PC-3 (cell line): ENCODE results near the gene NFKBIA. TPM values are rescaled to one million over a fixed set of nuclear protein-coding genes. Genes with fewer than 3 reads are reported as not detected.
"Not testable (repeated sequence)": the region's sequence is repeated elsewhere in the genome, so short reads cannot be mapped to it uniquely, and the experiment has no call there.

Experiments used
- ATAC-seq: fragments of 200-7000 bp; cut with Tn5 transposase; 2 replicates; pipeline ENCODE4 v1.9.1; 2020; ENCODE audit warnings: mild to moderate bottlenecking, moderate library complexity
- BruUV-seq: library from RNA; stranded (reverse); fragments of 400-500 nt; replicated peaks from 2 replicates; lab custom pipeline; 2021; lab: Mats Ljungman, UMichigan
- CTCF ChIA-PET: fragments of 300-600 bp; sonication (Branson Sonifier 250); formaldehyde crosslinking; loops from one replicate; lab custom pipeline; 2022; ENCODE audit warnings: antibody characterized with exemption; lab: Charles Lee
- POLR2A ChIA-PET: fragments of 300-600 bp; sonication (Branson Sonifier 250); formaldehyde crosslinking; loops from one replicate; lab custom pipeline; 2022; ENCODE audit warnings: antibody characterized with exemption; ENCODE audit not compliant: unreplicated experiment; lab: Charles Lee
- DNase-seq: peaks from one replicate; pipeline ENCODE4 v3.0.0-alpha.2; 2015
- H2AFZ ChIP-seq: fragments of 300-600 bp; sonication (generic); 2 replicates; pipeline ENCODE4 v1.6.0; 2016; ENCODE audit warnings: antibody characterized with exemption, low read length
- H3F3A ChIP-seq: fragments of 300-600 bp; sonication (generic); one replicate; pipeline ENCODE4 v1.6.0; 2017; ENCODE audit warnings: antibody characterized with exemption, low read length, control low read depth, mild to moderate bottlenecking; ENCODE audit not compliant: unreplicated experiment
- H3K27ac ChIP-seq: fragments of 300-600 bp; sonication (generic); 2 replicates; pipeline ENCODE4 v1.5.1; 2016; ENCODE audit warnings: mild to moderate bottlenecking, low read length
- H3K27me3 ChIP-seq: fragments of 300-600 bp; sonication (generic); 2 replicates; pipeline ENCODE4 v1.6.1; 2016; ENCODE audit warnings: low read length, mixed read lengths
- H3K36me3 ChIP-seq: fragments of 300-600 bp; sonication (generic); 2 replicates; pipeline ENCODE4 v1.6.1; 2016; ENCODE audit warnings: low read depth, mixed run types, low read length, mixed read lengths
- H3K4me1 ChIP-seq: fragments of 300-600 bp; sonication (generic); 2 replicates; pipeline ENCODE4 v1.5.1; 2016; ENCODE audit warnings: low read length; ENCODE audit not compliant: insufficient read depth
- H3K4me2 ChIP-seq: fragments of 300-600 bp; sonication (generic); 2 replicates; pipeline ENCODE4 v1.6.0; 2016; ENCODE audit warnings: low read length
- H3K4me3 ChIP-seq: fragments of 300-600 bp; sonication (generic); 2 replicates; pipeline ENCODE4 v1.5.1; 2016; ENCODE audit warnings: mild to moderate bottlenecking, low read length, mixed read lengths
- H3K79me2 ChIP-seq: fragments of 300-600 bp; sonication (generic); 2 replicates; pipeline ENCODE4 v1.6.1; 2017; ENCODE audit warnings: low read length, mixed read lengths
- H3K9ac ChIP-seq: fragments of 300-600 bp; sonication (generic); 2 replicates; pipeline ENCODE4 v1.6.0; 2016; ENCODE audit warnings: mild to moderate bottlenecking, low read length
- H3K9me2 ChIP-seq: fragments of 300-600 bp; sonication (generic); replicated peaks from 2 replicates; pipeline ENCODE4 v1.6.1; 2016; ENCODE audit warnings: mixed run types, low read length, mixed read lengths
- H3K9me3 ChIP-seq: fragments of 300-600 bp; sonication (generic); 2 replicates; pipeline ENCODE4 v1.6.1; 2016; ENCODE audit warnings: low read length, mixed read lengths
- H4K20me1 ChIP-seq: fragments of 300-600 bp; sonication (generic); 2 replicates; pipeline ENCODE4 v1.6.1; 2016; ENCODE audit warnings: low read length, mixed read lengths
- EZH2 ChIP-seq: fragments of 300-600 bp; sonication (generic); IDR thresholded peaks from one replicate; pipeline ENCODE4 v1.6.1; 2017; ENCODE audit warnings: antibody characterized with exemption, mild to moderate bottlenecking, low read length; ENCODE audit not compliant: unreplicated experiment
- EZH2phosphoT487 ChIP-seq: fragments of 300-600 bp; sonication (generic); IDR thresholded peaks from 2 replicates; pipeline ENCODE4 v1.6.1; 2018; ENCODE audit warnings: mild to moderate bottlenecking, antibody characterized with exemption, low read length, borderline replicate concordance
- intact Hi-C: fragments of 100-400 bp; cut with micrococcal nuclease; formaldehyde crosslinking; loops from 2 replicates; pipeline ENCODE4 v1.9.0; 2023
- total RNA-seq: library from RNA; depleted of rRNA; stranded (reverse); fragments of >200 nt; gene quantifications from 2 replicates; pipeline ENCODE4 v1.2.3, GENCODE V29; 2014
- TF ChIP-seq, protein P1 (sequence below): fragments of 300-600 bp; sonication (generic); conservative IDR thresholded peaks from 2 replicates; pipeline ENCODE4 v1.5.1; 2017; ENCODE audit warnings: antibody characterized with exemption, low read depth, mild to moderate bottlenecking, low read length

NFKBIA gene
- total RNA-seq, 1 experiment from 2014 or later, result 226 TPM

- intact Hi-C loops, result no loop called here
- ChIA-PET POLR2A (interaction anchor here (0.6 kb wide), 1 partner anchor 15 kb away, joined by 3 read pairs; no protein-coding TSS in a partner anchor), CTCF (interaction anchor here (0.6 kb wide), 1 partner anchor 240 kb away, joined by 3 read pairs; no protein-coding TSS in a partner anchor)
- H3K27me3 ChIP-seq, result no peaks in the 10 kb centered on the region
- no peaks in the 10 kb centered on the region for H3K9me3 ChIP-seq
- no peaks in the 10 kb centered on the region for H3K9me2 ChIP-seq
- no peak overlapping the region for H3K4me3 ChIP-seq
- TF ChIP-seq, protein P1, sequence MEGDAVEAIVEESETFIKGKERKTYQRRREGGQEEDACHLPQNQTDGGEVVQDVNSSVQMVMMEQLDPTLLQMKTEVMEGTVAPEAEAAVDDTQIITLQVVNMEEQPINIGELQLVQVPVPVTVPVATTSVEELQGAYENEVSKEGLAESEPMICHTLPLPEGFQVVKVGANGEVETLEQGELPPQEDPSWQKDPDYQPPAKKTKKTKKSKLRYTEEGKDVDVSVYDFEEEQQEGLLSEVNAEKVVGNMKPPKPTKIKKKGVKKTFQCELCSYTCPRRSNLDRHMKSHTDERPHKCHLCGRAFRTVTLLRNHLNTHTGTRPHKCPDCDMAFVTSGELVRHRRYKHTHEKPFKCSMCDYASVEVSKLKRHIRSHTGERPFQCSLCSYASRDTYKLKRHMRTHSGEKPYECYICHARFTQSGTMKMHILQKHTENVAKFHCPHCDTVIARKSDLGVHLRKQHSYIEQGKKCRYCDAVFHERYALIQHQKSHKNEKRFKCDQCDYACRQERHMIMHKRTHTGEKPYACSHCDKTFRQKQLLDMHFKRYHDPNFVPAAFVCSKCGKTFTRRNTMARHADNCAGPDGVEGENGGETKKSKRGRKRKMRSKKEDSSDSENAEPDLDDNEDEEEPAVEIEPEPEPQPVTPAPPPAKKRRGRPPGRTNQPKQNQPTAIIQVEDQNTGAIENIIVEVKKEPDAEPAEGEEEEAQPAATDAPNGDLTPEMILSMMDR, result no peak
- TF ChIP-seq EZH2, result no peak
- TF ChIP-seq EZH2phosphoT487, result no peak
- H3K27ac ChIP-seq, result no peak overlapping the region
- no peaks in the 10 kb centered on the region for H3K4me1 ChIP-seq
- DNase-seq, result peak; percentile 35
- H3K9ac ChIP-seq, result no peak overlapping the region
- BruUV-seq, result no TSS peak
- no peaks in the 10 kb centered on the region for H3K36me3 ChIP-seq
- no peak overlapping the region for H3K4me2 ChIP-seq
- no peak overlapping the region for H2AFZ ChIP-seq
- ATAC-seq, result peak; percentile 50
- H4K20me1 ChIP-seq, result no peaks in the 10 kb centered on the region
- H3F3A ChIP-seq, result no peaks in the 10 kb centered on the region
- no peaks in the 10 kb centered on the region for H3K79me2 ChIP-seq
These were observed 23.8 kb downstream of the NFKBIA start for GRCh38 chr14:35380794-35381193.

GRCh38 chr14:35379234-35379933 is 25.2 kb downstream of the NFKBIA start:
- intact Hi-C loops, H3K9ac ChIP-seq, H3K4me1 ChIP-seq, H3K79me2 ChIP-seq, H3K4me3 ChIP-seq, H3K9me2 ChIP-seq, DNase-seq, BruUV-seq, H3K36me3 ChIP-seq, H3K9me3 ChIP-seq, POLR2A ChIA-PET, H3K4me2 ChIP-seq, H3K27ac ChIP-seq, H4K20me1 ChIP-seq, H3K27me3 ChIP-seq, ATAC-seq, H2AFZ ChIP-seq, H3F3A ChIP-seq: not testable (repeated sequence)
- CTCF ChIA-PET, result interaction anchor here (0.6 kb wide), 1 partner anchor 30 kb away, joined by 6 read pairs; no protein-coding TSS in a partner anchor

GRCh38 chr14:35378425-35379233 is 25.9 kb downstream of the NFKBIA start:
- Histone ChIP-seq H3K27ac (no peak overlapping the region), H3K9ac (no peak overlapping the region), H3K4me3 (no peak overlapping the region), H4K20me1 (no peaks in the 10 kb centered on the region), H3K4me2 (no peak overlapping the region), H3K79me2 (no peaks in the 10 kb centered on the region), H3K27me3 (no peaks in the 10 kb centered on the region), H3K36me3 (no peaks in the 10 kb centered on the region), H3K4me1 (peaks cover 5% of the 10 kb centered on the region; the same call in 1 of the 2 replicates), H2AFZ (no peak overlapping the region), H3K9me3 (no peaks in the 10 kb centered on the region), H3K9me2 (no peaks in the 10 kb centered on the region), H3F3A (no peaks in the 10 kb centered on the region)
- TF ChIP-seq, protein P1, result no peak
- TF ChIP-seq EZH2, result no peak
- TF ChIP-seq EZH2phosphoT487, result no peak
- ChIA-PET POLR2A (no interaction called here), CTCF (interaction anchor here (0.6 kb wide), 1 partner anchor 30 kb away, joined by 6 read pairs; no protein-coding TSS in a partner anchor)
- no peak for ATAC-seq
- DNase-seq, result no peak
- intact Hi-C loops, result no loop called here
- no TSS peak for BruUV-seq
